ENCODE data around the gene TMEM254. TPM values are rescaled to one million over a fixed set of nuclear protein-coding genes. Genes with fewer than 3 reads are reported as not detected.
"Not testable (repeated sequence)": the region's sequence is repeated elsewhere in the genome, so short reads cannot be mapped to it uniquely, and the experiment has no call there.

Gene TMEM254
- total RNA-seq, 1 experiment from 2014 or later, result 14.8 TPM

- DNase-seq (ENCODE audit: low spot score), result no peak
Measured at GRCh38 chr10:80075781-80076180, 2.7 kb upstream of the TMEM254 start.

GRCh38 chr10:80077869-80078447 lies 507 bp upstream of the TMEM254 start:
- no peak for DNase-seq (ENCODE audit: low spot score)

GRCh38 chr10:80079312-80079719 lies 851 bp downstream of the TMEM254 start:
- DNase-seq (ENCODE audit: low spot score), result no peak

DNA sequence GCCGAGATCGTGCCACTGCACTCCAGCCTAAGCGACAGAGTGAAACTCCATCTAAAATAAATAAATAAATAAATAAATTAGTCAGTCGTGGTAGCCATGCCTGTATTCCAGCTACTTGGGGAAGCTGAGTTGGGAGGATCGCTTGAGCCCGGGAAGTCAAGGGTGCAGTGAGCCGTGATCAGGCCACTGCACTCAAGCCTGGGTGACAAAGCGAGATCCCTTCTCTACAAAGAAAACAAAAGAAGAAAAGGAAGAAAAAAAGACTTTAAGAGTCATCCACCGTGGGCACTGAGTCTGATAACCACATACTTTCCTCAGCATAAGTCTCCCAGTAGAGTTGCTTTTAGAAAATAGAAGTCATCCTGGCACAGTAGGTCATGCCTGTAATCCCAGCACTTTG lies 2.6 kb downstream of the TMEM254 start:
- DNase-seq (ENCODE audit: low spot score), result no peak

DNA sequence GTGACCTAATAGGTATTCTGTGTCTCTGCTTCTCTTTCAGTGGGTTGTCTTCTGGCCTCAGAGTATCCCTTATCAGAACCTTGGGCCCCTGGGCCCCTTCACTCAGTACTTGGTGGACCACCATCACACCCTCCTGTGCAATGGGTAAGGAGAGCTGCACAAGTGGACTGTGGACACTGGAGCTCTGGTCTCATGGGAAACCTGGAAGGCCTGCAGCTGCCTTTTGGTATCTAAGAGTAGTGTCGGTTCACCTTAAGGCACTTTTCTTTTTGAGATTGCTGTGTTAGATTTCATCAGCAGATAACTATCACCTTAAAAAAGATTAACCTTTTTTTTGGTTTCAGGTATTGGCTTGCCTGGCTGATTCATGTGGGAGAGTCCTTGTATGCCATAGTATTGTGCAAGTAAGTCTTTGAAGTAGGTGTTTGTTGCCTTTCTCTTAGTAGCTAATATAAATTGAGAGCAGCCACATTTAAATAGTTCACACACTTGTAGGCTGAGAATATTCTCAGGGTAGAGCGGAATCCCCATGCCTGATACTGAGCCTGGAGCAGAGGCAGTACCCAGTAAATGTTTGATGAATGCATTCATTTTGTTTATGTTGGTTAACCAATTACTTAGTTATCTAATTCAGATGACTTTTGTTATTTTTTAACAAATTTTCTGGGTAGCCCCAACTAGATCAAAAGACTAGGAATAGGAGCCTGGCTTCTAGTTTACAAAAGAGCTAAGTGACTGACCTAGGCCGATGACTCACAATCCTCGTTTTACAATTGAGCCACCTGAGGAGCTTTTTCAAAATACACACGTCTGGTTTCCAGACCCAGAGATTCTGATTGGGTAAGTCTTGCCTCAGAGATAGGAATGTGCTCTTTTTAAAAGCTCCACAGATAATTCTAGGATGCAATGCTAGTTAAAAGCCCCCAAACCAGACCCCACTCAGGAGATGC lies 3.6 kb downstream of the TMEM254 start:
- no peak for DNase-seq (ENCODE audit: low spot score)

GRCh38 chr10:80090121-80090520 lies 11.7 kb downstream of the TMEM254 start:
- no peak for DNase-seq (ENCODE audit: low spot score)

GRCh38 chr10:80094231-80094630 lies 15.8 kb downstream of the TMEM254 start:
- no peak for DNase-seq (ENCODE audit: low spot score)

GRCh38 chr10:80098272-80098671 lies 19.8 kb downstream of the TMEM254 start:
- DNase-seq (ENCODE audit: low spot score), result not testable (repeated sequence)

DNA sequence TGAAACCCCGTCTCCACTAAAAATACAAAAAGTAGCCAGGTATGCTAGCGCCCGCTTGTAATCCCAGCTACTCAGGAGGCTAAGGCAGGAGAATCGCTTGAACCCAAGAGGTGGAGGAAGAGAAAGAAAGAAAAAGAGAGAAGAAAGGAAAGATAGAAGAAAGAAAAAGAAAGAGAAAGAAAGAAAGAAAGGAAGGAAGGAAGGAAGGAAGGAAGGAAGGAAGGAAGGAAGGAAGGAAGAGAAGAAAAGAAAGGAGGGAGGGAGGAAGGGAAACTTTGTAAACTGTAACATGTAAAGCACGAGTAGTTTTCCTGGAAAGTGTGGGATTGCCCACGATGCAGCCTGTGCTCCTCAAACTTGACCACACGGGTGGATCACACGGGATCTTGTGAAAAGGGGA lies 20.8 kb downstream of the TMEM254 start:
- DNase-seq (ENCODE audit: low spot score), result not testable (repeated sequence)

DNA sequence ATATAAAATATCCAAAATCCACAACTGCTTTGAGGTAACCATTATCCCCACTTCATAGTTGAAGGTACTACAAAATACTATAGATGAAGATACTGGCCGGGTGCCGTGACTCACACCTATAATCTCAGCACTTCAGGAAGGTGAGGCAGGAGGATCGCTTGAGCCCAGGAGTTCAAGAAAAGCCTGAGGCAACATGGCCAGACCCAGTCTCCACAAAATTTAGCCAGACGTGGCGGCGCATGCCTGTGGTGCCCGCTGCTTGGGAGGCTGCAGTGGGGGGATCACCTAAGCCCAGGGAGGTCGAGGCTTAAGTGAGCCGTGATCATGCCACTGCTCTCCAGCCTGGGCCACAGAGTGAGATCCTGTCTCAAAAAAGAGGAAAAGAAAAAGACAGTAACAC lies 21.7 kb downstream of the TMEM254 start:
- no peak for DNase-seq (ENCODE audit: low spot score)

- DNase-seq (ENCODE audit: low spot score), result no peak
Measured at GRCh38 chr10:80100861-80101695, 22.6 kb downstream of the TMEM254 start.

- no peak for DNase-seq (ENCODE audit: low spot score)
Measured at GRCh38 chr10:80104066-80104926, 25.8 kb downstream of the TMEM254 start.

- no peak for DNase-seq (ENCODE audit: low spot score)
Measured at GRCh38 chr10:80108576-80109239, 30.2 kb downstream of the TMEM254 start.

- DNase-seq (ENCODE audit: low spot score), result no peak
Measured at GRCh38 chr10:80110986-80111385, 32.5 kb downstream of the TMEM254 start.

DNA sequence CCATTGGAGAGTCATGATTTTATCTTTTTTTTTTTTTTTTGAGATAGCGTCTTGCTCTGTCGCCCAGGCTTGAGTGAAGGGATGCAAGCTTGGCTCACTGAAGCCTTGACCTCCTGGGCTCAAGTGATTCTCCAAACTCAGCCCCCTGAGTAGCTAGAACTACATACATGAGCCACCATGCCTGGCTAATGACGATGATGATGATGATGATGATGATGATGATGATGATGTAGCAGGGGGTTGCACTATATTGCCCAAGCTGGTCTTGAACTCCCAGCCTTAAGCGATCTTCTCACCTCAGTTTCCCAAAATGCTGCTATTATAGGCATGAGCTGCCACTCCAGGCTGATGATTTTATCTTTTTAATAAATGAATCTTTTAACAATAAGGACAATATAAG lies 40.2 kb downstream of the TMEM254 start:
- no peak for DNase-seq (ENCODE audit: low spot score)

DNA sequence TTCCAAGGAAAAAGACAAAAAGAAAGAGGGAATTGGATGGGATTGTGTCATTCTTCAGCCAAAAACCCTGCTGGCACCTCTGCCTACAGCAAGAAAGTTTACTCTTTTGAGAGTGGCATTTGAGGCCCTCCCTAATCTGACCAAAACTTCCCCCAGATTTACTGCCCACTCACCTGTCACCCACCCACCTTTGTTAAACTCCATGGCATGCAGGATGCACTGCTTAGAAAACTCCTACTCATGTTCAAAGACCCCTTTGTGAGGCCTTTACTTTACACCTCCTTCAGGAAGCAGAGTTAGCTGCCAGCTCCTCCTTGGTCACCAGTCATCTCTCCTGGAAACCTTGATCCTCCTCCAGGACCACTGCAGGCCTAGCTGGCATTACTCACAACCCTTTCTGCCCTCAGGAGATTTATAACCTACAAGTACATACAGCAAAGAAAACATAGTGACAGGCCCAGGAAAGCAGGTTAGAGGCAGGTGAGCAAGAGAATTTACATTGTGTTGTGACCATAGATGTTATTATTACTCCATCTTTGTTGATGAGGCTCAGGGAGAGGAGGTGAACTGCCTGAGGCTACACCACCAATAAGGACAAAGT lies 43.7 kb downstream of the TMEM254 start:
- no peak for DNase-seq (ENCODE audit: low spot score)

DNA sequence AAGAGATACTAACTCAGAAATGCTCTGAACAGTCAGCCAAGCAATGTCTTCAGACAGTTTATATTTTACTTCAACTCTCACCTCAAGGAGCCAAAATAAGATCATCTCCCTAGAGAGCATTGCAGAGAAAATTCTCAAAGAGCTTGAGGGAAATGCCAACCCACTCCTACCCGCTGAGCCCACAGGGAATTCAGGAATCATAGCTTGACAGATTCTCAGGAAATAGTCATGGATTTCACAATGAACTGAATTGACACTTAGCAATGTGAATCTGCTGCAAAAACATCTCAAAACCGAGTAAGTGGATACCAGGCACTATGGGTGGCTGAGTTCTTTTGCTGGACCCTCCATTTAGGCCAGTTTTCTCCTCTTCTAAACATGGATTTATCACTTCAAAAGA lies 44.3 kb downstream of the TMEM254 start:
- no peak for DNase-seq (ENCODE audit: low spot score)

GRCh38 chr10:80126876-80127275 lies 48.4 kb downstream of the TMEM254 start:
- DNase-seq (ENCODE audit: low spot score), result no peak

DNA sequence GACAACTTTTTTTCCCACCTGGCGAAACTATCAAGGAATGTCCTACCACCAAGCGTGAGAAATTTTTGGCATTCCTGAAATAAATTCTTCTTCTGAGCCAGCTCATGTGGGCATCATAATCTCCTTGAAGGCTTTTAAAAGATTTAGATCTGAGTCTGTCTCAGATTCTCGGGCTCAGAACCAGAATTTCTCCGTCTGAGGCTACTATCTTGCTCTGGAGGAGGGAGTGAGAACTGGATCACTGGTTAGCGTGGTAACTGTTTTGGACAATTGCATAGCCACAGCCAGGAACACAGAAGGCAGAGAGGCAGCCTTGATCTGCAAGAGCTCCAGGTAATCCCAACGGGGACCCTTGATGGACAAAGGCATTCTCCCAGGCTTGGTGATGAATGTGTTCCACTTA lies 53.0 kb downstream of the TMEM254 start:
- no peak for DNase-seq (ENCODE audit: low spot score)

Measured in H4 (cell line).